Endothelial cell of umbilical vein (primary cell): ENCODE measurements around the gene TGFBR3.

Experiments used
- EZH2 ChIP-seq: IDR thresholded peaks from 2 replicates; pipeline ENCODE4 v1.6.1; 2012; ENCODE audit warnings: borderline replicate concordance, low read depth, mild to moderate bottlenecking, moderate library complexity, low read length, inconsistent platforms; ENCODE audit not compliant: severe bottlenecking
- JUN ChIP-seq: IDR thresholded peaks from 2 replicates; pipeline ENCODE4 v1.6.1; 2011; ENCODE audit warnings: borderline replicate concordance, low read depth; ENCODE audit not compliant: insufficient read length, insufficient read depth
- TF ChIP-seq, protein P1 (sequence below), 2 donors: IDR thresholded peaks; 1 replicate in 1 of 2; 2 replicates in 1 of 2; pipeline ENCODE4 v1.5.1; 2011; ENCODE audit warnings: low read length in 2 of 2, mild to moderate bottlenecking in 2 of 2, moderate library complexity in 2 of 2, control low read depth in 1 of 2, inconsistent platforms in 1 of 2, low read depth in 1 of 2; ENCODE audit not compliant: insufficient read depth in 1 of 2; ENCODE audit errors: extremely low read depth in 1 of 2

DNA sequence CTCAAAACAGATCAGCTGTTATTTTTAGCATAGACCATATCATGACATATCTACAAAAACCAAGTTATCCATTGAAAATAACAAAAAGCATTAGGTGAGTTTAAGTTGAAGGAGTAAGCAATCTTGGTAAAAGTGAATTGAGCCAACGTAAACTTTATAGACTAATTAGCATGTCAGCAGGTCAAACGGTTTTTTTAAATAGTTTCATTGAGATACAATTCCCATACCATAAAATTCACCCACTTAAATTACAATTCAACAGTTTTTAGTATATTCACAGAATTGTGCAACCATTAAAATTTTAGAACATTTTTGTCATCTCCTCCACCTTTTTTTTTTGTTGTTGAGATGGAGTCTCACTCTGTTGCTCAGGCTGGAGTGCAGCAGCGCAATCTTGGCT, 92.1 kb downstream of the TGFBR3 start:
- TF ChIP-seq, protein P1, sequence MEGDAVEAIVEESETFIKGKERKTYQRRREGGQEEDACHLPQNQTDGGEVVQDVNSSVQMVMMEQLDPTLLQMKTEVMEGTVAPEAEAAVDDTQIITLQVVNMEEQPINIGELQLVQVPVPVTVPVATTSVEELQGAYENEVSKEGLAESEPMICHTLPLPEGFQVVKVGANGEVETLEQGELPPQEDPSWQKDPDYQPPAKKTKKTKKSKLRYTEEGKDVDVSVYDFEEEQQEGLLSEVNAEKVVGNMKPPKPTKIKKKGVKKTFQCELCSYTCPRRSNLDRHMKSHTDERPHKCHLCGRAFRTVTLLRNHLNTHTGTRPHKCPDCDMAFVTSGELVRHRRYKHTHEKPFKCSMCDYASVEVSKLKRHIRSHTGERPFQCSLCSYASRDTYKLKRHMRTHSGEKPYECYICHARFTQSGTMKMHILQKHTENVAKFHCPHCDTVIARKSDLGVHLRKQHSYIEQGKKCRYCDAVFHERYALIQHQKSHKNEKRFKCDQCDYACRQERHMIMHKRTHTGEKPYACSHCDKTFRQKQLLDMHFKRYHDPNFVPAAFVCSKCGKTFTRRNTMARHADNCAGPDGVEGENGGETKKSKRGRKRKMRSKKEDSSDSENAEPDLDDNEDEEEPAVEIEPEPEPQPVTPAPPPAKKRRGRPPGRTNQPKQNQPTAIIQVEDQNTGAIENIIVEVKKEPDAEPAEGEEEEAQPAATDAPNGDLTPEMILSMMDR (IDR thresholded peaks at IDR 0.05; ENCODE audit: extremely low read depth in 1 of 2, insufficient read depth in 1 of 2, low read depth in 1 of 2, low read length in 2 of 2), result no peak
- TF ChIP-seq EZH2, result no peak
- TF ChIP-seq JUN, result no peak
